Activated naive CD4-positive, alpha-beta T cell treated with anti-CD3 and anti-CD28 coated beads for 36 hours (primary cell): ENCODE measurements around the gene CRYAB. TPM values are rescaled to one million over a fixed set of nuclear protein-coding genes. Genes with fewer than 3 reads are reported as not detected.
"Not testable (repeated sequence)": the region's sequence is repeated elsewhere in the genome, so short reads cannot be mapped to it uniquely, and the experiment has no call there.

Experiments used
- CTCF ChIA-PET: fragments of 350-600 bp; sonication (Branson Sonifier 250); formaldehyde crosslinking; loops from one replicate; lab custom pipeline; 2021; ENCODE audit warnings: antibody characterized with exemption; lab: Charles Lee
- DNase-seq: peaks from one replicate; pipeline ENCODE4 v3.0.0-alpha.2; 2020
- H3K27ac Mint-ChIP-seq: one replicate; pipeline ENCODE4 v1.8.0; 2021; ENCODE audit warnings: mild to moderate bottlenecking, mixed read lengths
- H3K27me3 Mint-ChIP-seq: one replicate; pipeline ENCODE4 v1.8.0; 2021; ENCODE audit warnings: low read depth, mixed read lengths
- H3K36me3 Mint-ChIP-seq: one replicate; pipeline ENCODE4 v1.8.0; 2021; ENCODE audit warnings: low read depth, mixed read lengths
- H3K4me1 Mint-ChIP-seq: one replicate; pipeline ENCODE4 v1.8.0; 2021; ENCODE audit warnings: low read depth, mixed read lengths
- H3K4me3 Mint-ChIP-seq: one replicate; pipeline ENCODE4 v1.8.0; 2021; ENCODE audit warnings: mild to moderate bottlenecking, moderate library complexity, mixed read lengths
- H3K9me3 Mint-ChIP-seq: one replicate; pipeline ENCODE4 v1.8.0; 2021; ENCODE audit warnings: mixed read lengths
- intact Hi-C: fragments of 100-400 bp; cut with micrococcal nuclease; formaldehyde crosslinking; loops from one replicate; pipeline ENCODE4 v1.15.1; 2023
- total RNA-seq, 2 experiments: library from RNA; stranded (reverse); gene quantifications; one replicate each; pipeline ENCODE4 v1.2.3, GENCODE V29; 2021

CRYAB gene
- total RNA-seq, 2 experiments from 2014 or later: not detected

DNA sequence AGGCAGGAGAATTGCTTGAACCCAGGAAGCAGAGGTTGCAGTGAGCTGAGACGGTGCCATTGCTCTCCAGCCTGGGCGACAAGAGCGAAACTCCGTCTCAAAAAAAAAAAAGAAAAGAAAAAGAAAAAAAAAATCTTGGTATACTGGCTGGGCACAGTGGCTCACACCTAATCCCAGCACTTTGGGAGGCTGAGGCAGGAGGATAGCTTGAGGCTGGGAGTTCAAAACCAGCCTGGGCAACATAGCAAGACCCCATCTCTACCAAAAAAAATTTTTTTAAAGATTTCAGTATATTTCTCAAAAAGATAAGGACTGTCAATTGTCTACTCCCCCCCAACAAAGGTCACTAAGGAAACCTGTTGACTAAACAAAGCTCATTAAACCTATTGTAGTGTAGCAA, 26.5 kb downstream of the CRYAB start:
- peaks cover 24% of the 10 kb centered on the region for H3K4me1 Mint-ChIP-seq
- H3K4me3 Mint-ChIP-seq, DNase-seq, H3K27me3 Mint-ChIP-seq, H3K27ac Mint-ChIP-seq, intact Hi-C loops, H3K36me3 Mint-ChIP-seq, H3K9me3 Mint-ChIP-seq: not testable (repeated sequence)
- CTCF ChIA-PET: interaction anchor here (1.3 kb wide), 1 partner anchor 13 kb away, joined by 3 read pairs; no protein-coding TSS in a partner anchor

- no peak for DNase-seq
- Mint-ChIP-seq H3K9me3 (no peaks in the 10 kb centered on the region), H3K4me1 (peaks cover 35% of the 10 kb centered on the region), H3K27me3 (no peaks in the 10 kb centered on the region), H3K27ac (no peak overlapping the region), H3K36me3 (peaks cover 12% of the 10 kb centered on the region), H3K4me3 (no peak overlapping the region)
- CTCF ChIA-PET: interaction anchor here (1.0 to 3.2 kb wide), 5 partner anchors 11 to 100 kb away, joined by 3 to 13 read pairs (median 6); partner anchors contain the start of gene ALG9
- intact Hi-C loops: no loop called here
Measured at GRCh38 chr11:111882202-111882601, 29.4 kb downstream of the CRYAB start.

- DNase-seq: no peak
- Mint-ChIP-seq H3K9me3 (no peaks in the 10 kb centered on the region), H3K36me3 (peaks cover 16% of the 10 kb centered on the region), H3K4me3 (peak overlapping the region; percentile 98), H3K27me3 (no peaks in the 10 kb centered on the region), H3K4me1 (peaks cover 39% of the 10 kb centered on the region), H3K27ac (peak overlapping the region; percentile 97)
- intact Hi-C loops: loop anchor here (1.0 to 10.0 kb wide), 14 partner anchors 8 to 1435 kb away; partner anchors contain the start of genes ALG9, BCO2, DLAT and NKAPD1
- CTCF ChIA-PET: interaction anchor here (1.1 to 3.2 kb wide), 3 partner anchors 8 to 102 kb away, joined by 3 to 12 read pairs (median 4); partner anchors contain the start of gene ALG9
Measured at GRCh38 chr11:111879637-111879960, 32.0 kb downstream of the CRYAB start.

GRCh38 chr11:111878849-111879636, 32.5 kb downstream of the CRYAB start, which contains the start of the genes CFAP68 and FDXACB1:
TSS of gene CFAP68 (plus strand) at chr11:111879541. CDS start at chr11:111879561, 20 bp downstream.
TSS of gene FDXACB1 (minus strand) at chr11:111879165. CDS start at chr11:111879132, 33 bp downstream.
- Mint-ChIP-seq H3K27me3 (no peaks in the 10 kb centered on the region), H3K4me1 (peaks cover 39% of the 10 kb centered on the region), H3K27ac (peak within 1 kb of the TSS; percentile 97), H3K36me3 (peaks cover 16% of the 10 kb centered on the region), H3K4me3 (peak within 1 kb of the TSS; percentile 98), H3K9me3 (no peaks in the 10 kb centered on the region)
- CTCF ChIA-PET: interaction anchor here (0.7 to 2.8 kb wide), 5 partner anchors 8 to 103 kb away, joined by 3 to 12 read pairs (median 4); partner anchors contain the start of gene ALG9
- DNase-seq: peak; percentile 97
- intact Hi-C loops: loop anchor here (1.0 to 10.0 kb wide), 14 partner anchors 8 to 1436 kb away; partner anchors contain the start of genes ALG9, BCO2, DLAT and NKAPD1

- Mint-ChIP-seq H3K27ac (peak overlapping the region; percentile 97), H3K27me3 (no peaks in the 10 kb centered on the region), H3K36me3 (peaks cover 13% of the 10 kb centered on the region), H3K4me3 (peak overlapping the region; percentile 98), H3K4me1 (peaks cover 39% of the 10 kb centered on the region), H3K9me3 (no peaks in the 10 kb centered on the region)
- no peak for DNase-seq
- CTCF ChIA-PET: interaction anchor here (0.6 to 2.8 kb wide), 5 partner anchors 15 to 104 kb away, joined by 3 to 12 read pairs (median 5); no protein-coding TSS in a partner anchor
- intact Hi-C loops: loop anchor here (2.0 to 10.0 kb wide), 2 partner anchors 60 to 1436 kb away; partner anchors contain the start of gene TTC12
Measured at GRCh38 chr11:111878385-111878848, 33.2 kb downstream of the CRYAB start.

- H3K4me3 Mint-ChIP-seq: peak overlapping the region; percentile 89
Measured at GRCh38 chr11:111871693-111872161, 39.8 kb downstream of the CRYAB start.

GRCh38 chr11:111870886-111871692, 40.5 kb downstream of the CRYAB start, which contains the start of gene ALG9:
TSS of gene ALG9 (minus strand) at chr11:111871581. CDS start at chr11:111871482, 99 bp downstream.
- peak; percentile 93 for DNase-seq
- peaks cover 25% of the 10 kb centered on the region for H3K4me1 Mint-ChIP-seq
- H3K27me3 Mint-ChIP-seq: no peaks in the 10 kb centered on the region
- CTCF ChIA-PET: interaction anchor here (0.6 to 1.6 kb wide), 13 partner anchors 9 to 285 kb away, joined by 3 to 6 read pairs (median 3); partner anchors contain the start of gene CFAP68
- peak within 1 kb of the TSS; percentile 83 for H3K27ac Mint-ChIP-seq
- intact Hi-C loops: loop anchor here (1.0 to 10.0 kb wide), 8 partner anchors 8 to 1444 kb away; partner anchors contain the start of genes CFAP68, DLAT, FDXACB1 and PTS
- no peaks in the 10 kb centered on the region for H3K9me3 Mint-ChIP-seq
- H3K36me3 Mint-ChIP-seq: peaks cover 25% of the 10 kb centered on the region
- H3K4me3 Mint-ChIP-seq: peak within 1 kb of the TSS; percentile 89

More at GRCh38 chr11:111871693-111872161, 39.8 kb downstream of the CRYAB start:
- H3K36me3 Mint-ChIP-seq: peaks cover 19% of the 10 kb centered on the region
- peaks cover 21% of the 10 kb centered on the region for H3K4me1 Mint-ChIP-seq
- no peak for DNase-seq
- no peaks in the 10 kb centered on the region for H3K27me3 Mint-ChIP-seq
- peak overlapping the region; percentile 68 for H3K27ac Mint-ChIP-seq
- H3K9me3 Mint-ChIP-seq: no peaks in the 10 kb centered on the region
- intact Hi-C loops: loop anchor here (1.0 to 10.0 kb wide), 8 partner anchors 8 to 1443 kb away; partner anchors contain the start of genes CFAP68, DLAT, FDXACB1 and PTS
- CTCF ChIA-PET: interaction anchor here (0.6 to 1.6 kb wide), 9 partner anchors 8 to 575 kb away, joined by 3 to 6 read pairs (median 3); partner anchors contain the start of gene CFAP68

DNA sequence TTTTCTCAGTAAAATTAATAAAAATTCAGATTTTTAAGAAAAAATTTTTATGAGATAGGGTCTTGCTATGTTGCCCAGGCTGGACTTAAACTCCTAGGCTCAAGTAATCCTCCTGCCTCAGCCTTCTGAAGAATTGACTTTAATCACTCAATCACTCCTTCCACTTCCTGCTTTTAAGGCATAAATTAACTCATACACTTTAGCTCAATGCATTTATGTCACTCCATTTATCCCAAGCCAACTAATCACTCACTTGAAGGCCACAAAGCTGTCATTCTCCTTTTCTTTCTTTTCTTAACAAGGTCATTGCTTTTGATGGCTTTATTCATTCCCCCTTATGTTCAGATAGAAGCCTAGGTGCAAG, 41.1 kb downstream of the CRYAB start:
- no peaks in the 10 kb centered on the region for H3K27me3 Mint-ChIP-seq
- CTCF ChIA-PET: interaction anchor here (0.8 to 1.6 kb wide), 8 partner anchors 9 to 111 kb away, joined by 3 to 6 read pairs (median 4); partner anchors contain the start of gene CFAP68
- H3K36me3 Mint-ChIP-seq: peaks cover 25% of the 10 kb centered on the region
- H3K4me3 Mint-ChIP-seq: peak overlapping the region; percentile 89
- no peaks in the 10 kb centered on the region for H3K9me3 Mint-ChIP-seq
- no peak for DNase-seq
- intact Hi-C loops: loop anchor here (2.0 to 10.0 kb wide), 4 partner anchors 154 to 1444 kb away; partner anchors contain the start of genes DLAT, PTS and TTC12
- peaks cover 25% of the 10 kb centered on the region for H3K4me1 Mint-ChIP-seq
- H3K27ac Mint-ChIP-seq: peak overlapping the region; percentile 83

DNA sequence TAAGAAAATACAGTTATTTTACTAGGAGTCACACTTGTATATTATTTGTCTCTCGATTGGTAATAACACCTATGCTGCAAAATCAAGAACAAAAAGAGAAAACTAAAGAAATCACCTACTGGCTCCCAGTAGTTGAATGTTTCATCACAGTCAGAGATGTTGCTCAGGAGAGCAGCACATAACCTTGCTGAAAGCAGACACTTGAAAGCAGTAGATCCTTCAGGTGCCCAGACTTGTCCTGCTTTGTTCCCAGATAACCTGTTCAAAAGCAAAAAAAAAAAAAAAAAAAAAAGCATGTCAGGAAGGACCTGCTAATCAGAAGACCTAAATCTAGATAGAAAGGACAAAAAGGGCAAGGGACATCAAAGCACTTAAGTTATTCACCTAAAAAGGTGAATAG, 41.5 kb downstream of the CRYAB start:
- Mint-ChIP-seq H3K27ac (no peak overlapping the region), H3K4me3 (peak overlapping the region; percentile 30), H3K4me1 (peaks cover 25% of the 10 kb centered on the region), H3K27me3 (no peaks in the 10 kb centered on the region), H3K36me3 (peaks cover 25% of the 10 kb centered on the region), H3K9me3 (no peaks in the 10 kb centered on the region)
- CTCF ChIA-PET: interaction anchor here (0.8 to 1.3 kb wide), 7 partner anchors 12 to 112 kb away, joined by 3 to 6 read pairs (median 4); no protein-coding TSS in a partner anchor
- DNase-seq: no peak
- intact Hi-C loops: loop anchor here (2.0 to 10.0 kb wide), 4 partner anchors 155 to 1445 kb away; partner anchors contain the start of genes DLAT, PTS and TTC12

DNA sequence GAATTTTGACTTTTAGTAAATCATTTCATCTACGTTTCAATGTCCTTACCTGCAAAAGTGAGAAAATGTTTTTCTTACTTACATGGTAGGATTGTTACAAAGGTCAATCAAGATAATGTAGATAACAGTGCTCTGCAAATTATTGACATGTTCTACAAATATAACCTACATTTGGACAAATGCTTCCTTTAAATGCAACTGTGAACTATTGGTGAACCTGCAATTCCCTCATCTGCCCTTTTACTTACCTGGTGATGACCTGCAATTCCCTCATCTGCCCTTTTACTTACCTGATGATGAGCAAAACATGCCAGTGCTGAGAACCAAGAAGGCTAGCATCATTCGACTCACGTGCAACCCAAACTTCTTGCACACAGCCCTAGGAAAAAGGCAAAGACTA, 51.3 kb downstream of the CRYAB start:
- no peak overlapping the region for H3K4me3 Mint-ChIP-seq
- H3K9me3 Mint-ChIP-seq: no peaks in the 10 kb centered on the region
- CTCF ChIA-PET: no interaction called here
- peaks cover 25% of the 10 kb centered on the region for H3K36me3 Mint-ChIP-seq
- intact Hi-C loops: no loop called here
- H3K27me3 Mint-ChIP-seq: no peaks in the 10 kb centered on the region
- no peak overlapping the region for H3K27ac Mint-ChIP-seq
- H3K4me1 Mint-ChIP-seq: no peaks in the 10 kb centered on the region
- no peak for DNase-seq
